ENCODE measurements around the gene CSRP2. TPM values are rescaled to one million over a fixed set of nuclear protein-coding genes. Genes with fewer than 3 reads are reported as not detected.

CSRP2 gene
- total RNA-seq, 4 donors from 2014 or later = 5.0 to 28.6 (median 18.4) TPM

Other genes starting within 250 kb of the CSRP2 start
- gene ZDHHC17, start 114.9 kb downstream of the CSRP2 start, total RNA-seq = 100 to 1,000 TPM in 1 of 4 donors, 10 to 100 TPM in 3; 56.7 to 163 (median 80.8) TPM
- gene E2F7, start 186.6 kb upstream of the CSRP2 start, total RNA-seq = under 1 TPM in 2 of 4 donors, not detected in 2; under 0.01 to 0.39 TPM

Data from tibial nerve (tissue), 4 donors.